Stimulated activated CD4-positive, alpha-beta T cell treated with anti-CD3 and anti-CD28 coated beads, Interleukin-4, amount 100 ng/mL, for 48 hours (primary cell): ENCODE measurements around the gene ENOX1.

Experiments
- DNase-seq, 2 donors: peaks; one replicate each; pipeline ENCODE4 v3.0.0-alpha.2; 2020; ENCODE audit warnings: low read depth in 2 of 2

ENOX1 gene

DNA sequence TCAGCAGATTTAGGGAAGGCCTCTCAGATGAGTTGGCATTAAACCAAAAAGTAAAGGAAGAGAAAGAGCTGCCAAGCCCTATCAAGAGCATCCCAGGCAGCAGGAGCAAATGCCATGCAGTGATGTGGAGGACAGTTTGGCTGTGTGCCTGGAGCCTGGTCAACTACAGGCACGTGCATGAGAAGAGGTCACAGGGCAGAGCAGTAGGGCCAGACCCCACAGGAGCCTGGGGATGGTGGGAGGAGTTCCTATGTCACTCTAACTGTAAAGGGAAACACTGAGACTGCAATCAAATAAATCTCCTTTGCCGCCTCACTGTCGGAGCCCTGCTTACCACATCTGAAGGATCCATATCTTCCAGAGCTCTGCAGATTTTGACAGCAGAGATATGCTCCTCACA is 240.5 kb downstream of the ENOX1 start:
- DNase-seq, result no peak

DNA sequence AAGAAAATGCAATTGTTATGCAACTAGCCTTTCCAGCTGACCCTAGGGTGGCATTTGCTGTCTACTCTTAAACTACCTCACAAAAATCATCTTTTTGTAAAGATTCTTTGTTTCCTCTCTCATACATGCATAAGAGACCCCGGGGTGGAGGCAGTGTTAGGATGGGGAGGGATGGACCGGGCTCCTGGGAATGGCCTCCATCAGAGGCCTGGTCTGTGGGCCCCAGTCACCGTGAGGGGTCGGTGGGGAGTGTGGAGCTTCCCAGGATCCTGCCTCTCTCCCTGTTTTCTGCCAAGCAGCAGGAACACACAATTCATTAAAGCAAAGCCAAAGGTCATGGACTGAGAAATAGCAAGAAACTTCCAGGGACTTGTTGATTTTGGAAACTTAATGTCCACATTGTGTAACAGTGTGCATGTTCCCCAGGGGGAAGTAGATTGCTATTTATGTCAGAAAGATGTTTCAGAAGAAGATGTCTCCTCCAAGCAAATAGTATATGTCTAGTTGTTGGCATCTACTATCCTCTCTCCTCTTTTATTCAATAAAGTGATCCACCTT is 241.4 kb downstream of the ENOX1 start:
- no peak for DNase-seq

DNA sequence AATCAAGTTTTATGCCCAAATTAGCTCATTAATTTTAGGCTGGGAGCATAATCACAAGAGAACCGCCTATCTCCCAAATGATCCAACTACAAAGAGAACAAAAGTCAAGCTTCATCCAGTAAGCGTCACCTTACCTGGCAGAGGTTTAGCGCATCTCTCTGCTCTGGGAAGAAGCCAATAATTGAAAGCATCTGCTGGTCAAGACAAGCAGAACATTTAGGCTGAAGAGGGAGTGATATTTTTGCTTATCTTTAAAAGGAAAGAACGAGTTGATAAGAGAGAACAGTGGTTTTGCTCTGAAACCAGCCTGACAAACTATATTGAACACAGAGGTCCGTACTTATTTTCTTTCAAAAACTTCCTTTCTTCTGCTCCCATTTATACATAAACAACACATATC is 242.1 kb downstream of the ENOX1 start:
- no peak for DNase-seq

DNA sequence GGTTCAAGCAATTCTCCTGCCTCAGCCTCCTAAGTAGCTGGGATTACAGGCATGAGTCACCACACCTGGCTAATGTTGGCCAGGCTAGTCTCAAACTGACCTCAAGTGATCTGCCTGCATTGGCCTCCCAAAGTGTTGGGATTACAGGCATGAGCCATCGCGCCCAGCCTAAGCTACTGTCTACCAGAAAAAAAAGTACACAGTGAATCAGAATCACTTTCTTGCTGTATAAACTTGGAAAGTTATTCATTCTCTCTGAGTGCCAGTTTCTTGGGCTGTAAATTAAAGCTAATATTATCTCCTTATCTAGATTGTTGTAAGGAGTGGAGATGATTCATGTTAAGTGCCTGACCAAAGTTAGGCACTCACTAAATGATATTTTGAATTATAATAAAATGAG is 242.8 kb downstream of the ENOX1 start:
- no peak for DNase-seq

DNA sequence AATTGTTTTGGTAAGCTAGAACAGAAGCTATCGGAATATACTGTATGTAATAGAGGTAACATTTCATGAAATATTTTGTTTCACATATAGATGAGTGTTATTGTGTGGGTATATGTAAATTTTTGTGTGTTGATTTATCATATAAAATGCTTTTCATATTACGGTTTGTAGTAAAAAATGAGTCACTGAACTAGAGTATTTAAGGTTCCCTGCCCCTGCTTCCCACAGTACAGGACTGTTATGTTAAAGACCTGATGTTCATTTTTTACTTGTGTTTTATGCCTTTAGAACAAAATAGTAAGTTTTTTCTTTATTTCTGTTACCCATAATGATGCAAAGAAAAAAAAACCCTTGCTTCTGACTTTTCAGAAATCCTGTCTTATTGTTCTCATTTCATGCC is 243.4 kb downstream of the ENOX1 start:
- DNase-seq, result no peak

DNA sequence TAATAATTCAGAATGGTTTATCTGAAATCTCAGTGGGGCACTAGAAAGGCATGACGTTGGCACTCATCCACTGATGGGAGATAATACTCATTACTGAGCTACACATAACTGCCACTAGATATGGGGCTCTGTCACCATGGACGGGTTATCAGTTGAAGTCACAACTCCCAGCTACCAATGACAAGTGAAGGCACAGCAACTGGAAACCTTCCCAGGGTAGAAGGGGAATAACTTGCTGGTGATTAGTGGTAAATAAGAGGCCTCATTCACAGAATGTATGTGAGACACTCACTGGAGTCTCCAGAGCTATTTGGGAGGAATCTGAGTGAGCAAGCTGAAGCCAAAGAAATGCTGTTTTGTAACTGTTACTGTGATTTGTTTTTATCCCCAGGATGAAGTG is 249.6 kb downstream of the ENOX1 start:
- no peak for DNase-seq

DNA sequence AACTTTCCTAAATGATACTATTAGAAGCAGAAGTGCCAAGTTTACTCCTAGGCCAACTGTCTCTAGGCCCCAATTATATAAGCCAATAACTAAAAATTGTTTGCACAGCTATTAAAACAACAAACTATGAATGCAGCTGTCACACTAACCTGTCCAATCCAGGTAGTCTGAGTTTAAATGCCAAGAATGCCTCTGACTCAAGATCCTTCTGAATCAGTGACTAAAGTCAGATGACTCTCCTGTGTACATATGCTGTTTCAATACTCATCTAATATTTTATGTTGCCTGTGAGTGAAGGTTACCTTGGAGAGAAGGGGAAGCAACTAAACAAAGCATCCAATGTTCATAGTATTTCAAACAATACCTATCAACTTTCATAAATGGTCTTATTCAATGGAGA is 257.0 kb downstream of the ENOX1 start:
- DNase-seq, result no peak

DNA sequence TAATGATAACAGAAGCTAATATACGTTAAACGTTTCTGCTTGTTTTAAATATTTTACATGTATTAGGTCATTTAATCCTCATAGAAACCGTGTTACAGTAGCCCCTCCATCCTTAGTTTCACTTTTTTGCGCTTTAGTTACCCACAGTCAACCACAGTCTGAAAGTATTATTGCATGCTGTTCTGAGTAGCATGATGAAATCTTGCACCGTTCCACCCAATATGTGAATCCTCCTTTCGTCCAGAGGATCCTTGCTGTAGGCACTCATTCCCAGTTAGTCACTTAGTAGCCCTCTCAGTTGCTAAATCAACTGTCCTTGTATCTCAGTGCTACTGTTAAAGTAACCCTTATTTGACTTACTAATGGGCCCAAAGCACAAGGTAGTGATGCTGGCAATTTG is 257.8 kb downstream of the ENOX1 start:
- DNase-seq, result no peak

DNA sequence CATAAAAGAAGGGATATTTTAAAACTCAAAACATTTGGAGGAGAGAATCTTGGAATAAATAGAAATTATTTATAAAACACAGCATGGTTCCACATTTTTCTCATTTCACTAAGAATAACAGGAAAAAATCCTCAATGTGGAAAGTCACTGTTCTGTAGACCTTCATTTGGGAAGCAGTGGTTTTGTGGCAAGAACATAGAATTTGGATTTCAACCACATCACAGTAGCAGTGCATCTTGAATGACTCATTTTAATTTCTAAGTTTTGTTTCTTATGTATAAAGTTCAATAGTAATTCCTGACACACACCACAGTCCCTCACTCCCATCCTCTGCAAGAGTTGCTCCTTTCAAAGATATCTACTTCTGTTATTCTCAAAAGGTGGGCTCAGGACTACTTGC is 264.0 kb downstream of the ENOX1 start:
- DNase-seq, result no peak

DNA sequence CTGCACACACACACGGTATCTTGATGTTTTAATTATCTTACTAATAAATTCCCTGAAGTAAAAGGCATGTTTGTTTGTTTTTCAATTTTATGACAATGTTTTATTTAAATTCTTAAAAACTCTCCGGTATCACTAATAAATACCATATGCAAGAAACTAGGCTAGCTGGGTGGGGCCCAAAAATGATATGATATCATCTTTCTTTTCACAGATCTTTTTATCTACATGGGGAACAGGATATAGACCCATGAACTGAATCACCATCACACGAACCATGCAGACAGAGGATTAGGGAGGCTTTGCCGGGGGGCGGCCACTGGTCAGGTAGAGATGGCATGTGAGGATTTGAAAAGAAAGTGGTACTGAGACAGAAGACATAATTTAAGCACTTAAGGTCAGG is 266.4 kb downstream of the ENOX1 start:
- DNase-seq, result no peak

DNA sequence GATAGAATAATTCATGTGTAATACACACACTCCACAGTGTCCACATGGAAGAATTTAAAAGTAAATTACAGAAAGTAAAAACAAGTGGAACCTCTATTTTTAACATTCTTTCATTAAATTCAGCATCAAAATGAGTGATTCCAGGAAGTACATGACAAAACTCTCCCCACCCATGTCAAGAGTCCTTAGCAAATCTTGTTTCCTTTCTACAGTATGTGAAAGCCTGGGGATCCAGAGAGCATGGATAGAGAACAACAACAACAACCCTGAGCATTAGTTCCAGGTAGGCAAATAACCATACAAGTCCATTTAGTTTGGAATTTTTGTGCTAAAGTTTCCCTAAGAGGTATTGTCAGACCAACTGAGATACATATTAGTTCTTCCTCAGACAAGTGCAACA is 267.9 kb downstream of the ENOX1 start:
- no peak for DNase-seq

DNA sequence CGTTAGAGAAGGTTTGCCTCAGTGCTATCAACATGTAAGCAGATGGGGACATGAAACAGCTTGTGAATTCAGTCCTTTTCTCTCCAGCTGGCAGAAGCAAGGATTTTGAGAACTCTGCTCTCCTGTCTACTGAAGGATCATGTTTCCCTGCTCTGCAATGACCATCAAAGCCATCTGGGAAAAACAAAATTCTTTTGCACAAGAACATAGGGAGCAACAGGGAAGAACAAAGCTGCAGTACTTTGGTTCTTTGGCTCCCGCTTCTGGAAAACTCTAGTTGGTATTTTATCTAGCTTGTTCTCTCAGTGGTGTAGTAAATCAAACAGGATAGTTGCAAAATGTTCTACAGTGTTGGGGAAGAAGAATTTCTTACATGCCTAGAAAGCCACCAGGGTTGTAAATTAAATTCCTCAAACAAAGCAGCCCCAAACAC is 270.4 kb downstream of the ENOX1 start:
- no peak for DNase-seq

DNA sequence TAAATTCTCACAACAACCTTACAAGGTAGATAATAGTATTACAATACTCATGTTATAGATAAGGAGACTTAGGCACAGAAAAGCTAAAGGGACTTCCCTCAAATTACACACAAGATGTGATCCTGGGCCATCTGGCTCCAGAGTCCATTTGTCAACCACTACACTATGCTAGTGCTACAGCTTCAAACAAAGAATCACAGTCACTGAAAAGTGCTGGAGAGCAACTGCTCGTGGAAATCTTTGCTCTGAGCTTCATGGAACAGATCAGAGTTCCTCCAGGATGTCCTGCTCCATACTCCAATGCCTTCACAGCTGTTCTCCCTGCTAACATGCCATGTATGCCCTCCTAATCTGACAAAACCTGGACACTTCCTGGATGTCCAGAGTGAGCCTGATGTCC is 271.2 kb downstream of the ENOX1 start:
- DNase-seq, result no peak

DNA sequence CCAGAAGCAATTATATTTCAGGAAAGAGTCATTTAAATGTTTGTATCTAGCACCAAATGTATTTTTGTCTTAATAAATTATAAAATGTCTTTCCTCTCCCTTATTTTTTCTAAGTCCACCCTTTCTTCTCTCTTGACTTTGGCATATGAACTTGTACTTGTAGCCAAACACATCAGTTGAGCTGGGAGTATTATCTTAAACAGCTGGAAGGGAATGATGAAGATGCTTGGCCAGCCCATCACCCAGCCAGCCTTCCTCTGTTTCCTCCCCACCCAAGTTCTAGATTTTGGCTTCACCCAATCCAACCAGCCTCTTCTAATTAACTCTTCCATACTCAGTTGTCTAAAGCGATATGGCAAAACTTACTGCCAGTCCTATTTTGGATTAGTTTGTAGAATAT is 272.5 kb downstream of the ENOX1 start:
- no peak for DNase-seq

DNA sequence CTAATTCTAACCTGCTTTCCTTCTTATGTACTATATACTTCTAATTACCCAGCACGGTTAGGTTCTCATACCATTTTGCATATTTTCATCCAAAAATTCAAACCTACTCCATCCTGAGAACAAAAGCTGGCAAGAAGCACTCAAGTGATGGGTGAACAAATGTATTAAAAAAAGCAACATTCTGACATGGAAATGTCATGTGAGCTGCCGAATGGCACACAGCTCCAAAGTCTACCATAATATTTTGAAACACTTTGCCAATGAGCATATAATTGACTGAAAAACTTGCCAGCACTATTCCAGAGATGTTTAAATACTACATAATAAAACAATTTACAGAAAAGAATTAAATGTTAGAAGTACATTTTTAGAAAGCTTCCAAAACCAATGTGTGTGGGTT is 274.6 kb downstream of the ENOX1 start:
- no peak for DNase-seq

DNA sequence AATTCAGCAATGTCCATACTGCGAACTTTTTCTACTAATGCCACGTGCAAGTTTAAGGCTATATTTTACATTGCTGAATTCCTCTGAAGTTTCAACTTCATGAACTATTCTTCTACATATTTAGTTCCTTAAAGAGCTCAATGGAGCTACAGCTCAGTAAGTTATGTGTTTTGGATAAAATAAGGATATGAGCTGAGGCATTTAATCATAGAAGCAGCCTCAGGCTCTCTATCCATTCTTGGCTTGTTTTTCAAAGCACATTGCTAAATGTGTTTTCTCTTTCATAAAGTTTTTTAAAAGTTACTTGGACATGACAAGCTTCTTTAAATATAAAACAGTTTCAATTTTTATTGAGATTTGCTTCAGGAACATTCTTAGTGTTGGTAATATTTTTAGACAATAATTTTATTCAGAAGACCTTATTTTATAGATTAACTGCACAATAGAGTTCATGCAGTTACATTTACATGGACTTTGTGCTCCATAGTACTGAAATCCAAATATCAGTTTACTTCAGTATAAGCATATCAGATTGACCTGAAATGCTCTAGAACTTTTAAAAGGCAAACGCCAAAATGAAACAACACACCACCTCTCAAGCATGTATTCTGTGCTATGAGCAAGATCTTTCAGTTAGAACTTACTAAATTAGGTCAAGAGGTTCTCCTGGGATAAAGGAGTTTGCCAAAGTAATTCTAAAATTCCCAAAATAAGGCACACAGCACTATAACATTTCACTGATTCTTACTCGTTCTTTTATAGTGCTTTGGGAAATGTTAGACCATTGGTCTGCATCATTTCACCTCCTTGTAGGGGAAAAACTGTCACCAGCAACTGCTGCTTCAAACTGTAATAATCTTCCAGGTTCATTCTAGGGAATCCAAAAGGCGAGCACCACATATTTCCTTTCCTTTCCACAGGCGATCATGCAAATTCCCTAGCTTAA is 275.5 kb downstream of the ENOX1 start:
- no peak for DNase-seq

DNA sequence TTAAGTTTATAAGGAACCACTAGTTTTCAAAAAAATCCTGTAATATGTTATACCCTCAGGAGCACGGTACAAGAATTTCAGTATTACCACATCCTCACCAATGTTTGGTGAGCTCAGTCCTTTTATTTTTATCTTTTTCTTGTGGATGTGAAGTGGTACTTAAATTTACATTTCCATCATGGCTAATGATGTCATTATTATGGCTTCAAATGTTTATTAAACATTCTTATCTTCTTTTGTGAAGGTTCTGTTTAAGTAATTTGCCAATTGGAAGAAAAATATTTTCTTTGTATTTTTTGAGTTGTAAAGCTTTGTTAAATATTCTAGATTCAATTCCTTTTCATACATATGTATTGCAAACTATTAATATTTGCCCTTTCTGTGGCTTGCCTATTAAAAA is 291.0 kb downstream of the ENOX1 start:
- DNase-seq, result no peak

DNA sequence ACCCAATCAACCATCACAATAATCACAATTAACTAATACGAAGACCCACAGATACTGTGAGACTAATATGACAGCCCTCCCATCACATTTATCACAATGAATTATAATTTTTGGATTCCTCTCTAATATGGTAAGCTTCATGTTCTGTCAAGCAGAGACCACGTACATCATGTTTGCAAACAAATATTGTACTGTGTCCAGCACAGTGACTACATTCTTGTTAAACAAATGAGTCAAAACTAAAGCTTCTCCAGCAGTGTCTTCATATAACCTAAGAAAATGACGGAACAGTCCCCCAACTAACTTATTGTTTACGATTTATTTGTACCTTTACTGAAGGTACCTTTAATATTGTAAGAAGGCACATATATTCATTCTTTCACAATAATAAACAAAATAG is 292.6 kb downstream of the ENOX1 start:
- no peak for DNase-seq

DNA sequence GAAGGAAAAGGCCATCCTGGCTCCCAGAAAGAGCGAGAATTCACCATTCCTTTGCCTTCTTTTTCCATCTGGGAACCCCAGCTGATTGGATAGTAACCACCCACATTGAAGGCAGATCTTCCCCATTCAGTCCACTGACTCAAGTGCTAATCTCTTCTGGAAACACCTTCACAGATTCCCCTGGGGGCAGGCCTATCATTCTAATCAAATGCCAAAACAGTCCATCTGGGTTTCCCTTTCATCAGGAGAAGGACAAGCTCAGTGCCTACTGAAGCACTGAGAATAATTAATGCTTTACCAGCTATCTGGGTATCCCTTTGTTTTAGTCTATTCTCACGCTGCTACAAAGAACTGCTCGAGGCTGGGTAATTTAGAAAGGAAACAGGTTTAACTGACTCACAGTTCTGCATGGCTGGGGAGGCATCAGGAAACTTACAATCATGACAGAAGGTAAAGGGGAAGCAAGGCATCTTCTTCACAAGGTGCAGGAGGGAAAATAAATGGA is 293.2 kb downstream of the ENOX1 start:
- no peak for DNase-seq

DNA sequence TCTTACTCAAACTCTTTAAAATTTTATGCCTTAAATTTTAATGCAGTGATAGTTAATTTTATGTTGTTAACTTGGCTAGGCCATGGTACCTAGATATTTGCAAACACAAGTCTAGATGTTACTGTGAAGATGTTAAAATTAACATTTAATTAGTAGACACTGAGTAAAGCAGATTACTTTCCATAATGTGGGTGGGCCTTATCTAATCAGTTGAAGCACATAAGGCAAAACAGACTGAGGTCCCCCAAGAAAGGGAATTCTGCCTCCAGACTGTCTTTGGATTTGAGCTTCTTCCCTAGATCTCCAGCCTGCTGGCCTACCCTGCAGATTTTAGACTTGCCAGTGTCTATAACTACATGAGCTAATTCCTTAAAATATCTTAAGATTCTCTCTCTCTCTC is 294.0 kb downstream of the ENOX1 start:
- DNase-seq, result no peak

DNA sequence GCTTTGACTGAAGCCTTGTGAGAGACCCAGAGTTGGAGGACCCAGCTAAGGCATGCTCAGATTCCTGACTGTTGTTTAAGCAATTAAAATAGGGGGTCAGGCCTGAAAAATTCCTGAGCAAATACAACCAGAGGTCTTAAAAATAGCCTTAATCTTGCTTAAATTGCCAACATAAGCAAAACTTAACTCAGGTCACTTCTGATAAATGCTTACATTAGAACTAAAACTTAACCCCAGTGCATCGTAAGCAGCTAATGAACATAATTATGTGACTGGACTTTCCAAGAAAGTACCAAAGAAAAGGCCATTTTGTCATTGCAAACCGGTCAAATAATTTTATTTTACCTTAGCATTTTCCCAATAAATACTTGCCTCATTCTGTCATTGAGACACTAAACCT is 294.5 kb downstream of the ENOX1 start:
- DNase-seq, result no peak

DNA sequence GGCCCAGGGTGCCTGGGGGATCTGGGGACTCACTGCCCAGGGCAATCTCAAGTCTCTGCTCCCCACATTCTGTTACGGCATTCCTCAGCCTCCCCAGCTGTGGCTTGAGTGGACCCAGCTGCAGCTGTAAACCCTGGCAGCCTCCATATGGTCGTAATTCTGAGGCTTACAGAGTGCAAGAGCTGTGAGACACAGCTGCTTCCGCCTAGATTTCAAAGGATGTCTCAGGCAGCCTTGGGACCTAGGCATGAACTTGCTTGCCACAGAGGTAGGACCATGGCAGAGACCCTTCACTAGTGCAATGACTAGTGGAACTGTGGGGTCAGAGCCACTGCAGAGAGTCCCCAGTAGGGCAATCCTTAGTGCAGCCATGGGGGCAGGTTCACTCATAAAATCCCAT is 297.5 kb downstream of the ENOX1 start:
- no peak for DNase-seq

DNA sequence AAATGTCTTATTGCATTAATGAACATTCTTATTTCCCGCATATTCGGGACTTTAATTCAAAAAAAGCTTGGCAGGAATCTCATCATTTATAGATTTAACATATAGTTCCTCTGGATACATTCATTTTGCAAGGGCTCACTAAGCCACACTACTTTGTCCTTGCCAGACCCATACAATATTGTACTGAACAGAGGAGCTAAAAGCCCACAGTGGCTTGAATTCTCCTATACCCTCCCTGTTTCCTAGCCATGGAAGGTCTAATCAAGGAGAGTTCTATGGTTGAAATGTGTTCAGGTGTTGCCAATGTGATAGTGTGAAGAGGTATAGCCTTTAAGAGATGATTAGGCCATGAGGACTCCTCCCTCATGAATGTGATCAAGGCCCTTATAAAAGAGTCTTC is 298.9 kb downstream of the ENOX1 start:
- DNase-seq, result no peak
